ENCODE data around the gene MTLN.
"Not testable (repeated sequence)": the region's sequence is repeated elsewhere in the genome, so short reads cannot be mapped to it uniquely, and the experiment has no call there.

MTLN gene

GRCh38 chr2:110197452-110197851 lies 14.9 kb downstream of the MTLN start:
- DNase-seq: no peak

GRCh38 chr2:110190169-110190568 lies 22.2 kb downstream of the MTLN start:
- DNase-seq: not testable (repeated sequence)

GRCh38 chr2:110182449-110182848 lies 29.9 kb downstream of the MTLN start:
- DNase-seq: no peak

- no peak for DNase-seq
Measured at GRCh38 chr2:110180036-110180435, 32.3 kb downstream of the MTLN start.

GRCh38 chr2:110173523-110173922 lies 38.8 kb downstream of the MTLN start:
- DNase-seq: no peak

GRCh38 chr2:110172506-110172905 lies 39.8 kb downstream of the MTLN start:
- DNase-seq: no peak

- no peak for DNase-seq
Measured at GRCh38 chr2:110170102-110170501, 42.2 kb downstream of the MTLN start.

GRCh38 chr2:110167326-110168000 lies 44.9 kb downstream of the MTLN start:
- no peak for DNase-seq

GRCh38 chr2:110166266-110166665 lies 46.1 kb downstream of the MTLN start:
- no peak for DNase-seq
